Measurements from ENCODE around the gene PLCXD3. TPM values are rescaled to one million over a fixed set of nuclear protein-coding genes. Genes with fewer than 3 reads are reported as not detected.

Gene PLCXD3
- 10 to 100 TPM in 1 of 4 donors, 1 to 10 TPM in 3; 1.3 to 10.9 (median 2.5) TPM for total RNA-seq

- Histone ChIP-seq H3K27ac (no peak within 1 kb of the TSS), H3K27me3 (no peaks in the 10 kb centered on the region), H3K4me3 (replicated peaks in 1 of 3) (peak within 1 kb of the TSS in 2 of 3 donors; percentile 6 to 28), H3K36me3 (no peaks in the 10 kb centered on the region), H3K9me3 (no peaks in the 10 kb centered on the region), H3K4me1 (no peaks in the 10 kb centered on the region)
- intact Hi-C loops (cut with DNase I): no loop called here
- DNase-seq: no peak
- TF ChIP-seq CTCF (IDR thresholded peaks at IDR 0.05): no peak
- no peak for TF ChIP-seq POLR2A (IDR thresholded peaks at IDR 0.05)
- 1 to 2% methylated on average over 28 to 33 of the region's 41 CpGs for WGBS, 2 donors
Measured at GRCh38 chr5:41510176-41510831, at the start of gene PLCXD3. Gene PLCXD3 (minus strand): TSS chr5:41510601. CDS start chr5:41510526, 75 bp downstream.

- intact Hi-C loops (cut with DNase I): no loop called here
- WGBS, 2 donors: 60 to 80% methylated on average over 3 of the region's 3 CpGs
- H3K4me1 ChIP-seq: no peaks in the 10 kb centered on the region
- no peaks in the 10 kb centered on the region for H3K36me3 ChIP-seq
- no peak overlapping the region for H3K27ac ChIP-seq
- DNase-seq: no peak
- H3K4me3 ChIP-seq (replicated peaks in 1 of 3): no peak overlapping the region
- no peaks in the 10 kb centered on the region for H3K9me3 ChIP-seq
- no peak for TF ChIP-seq CTCF (IDR thresholded peaks at IDR 0.05)
- TF ChIP-seq POLR2A (IDR thresholded peaks at IDR 0.05): no peak
- H3K27me3 ChIP-seq: no peaks in the 10 kb centered on the region
Measured at GRCh38 chr5:41559184-41559583, 48.8 kb upstream of the PLCXD3 start.

- no peak for DNase-seq
- Histone ChIP-seq H3K27me3 (no peaks in the 10 kb centered on the region), H3K4me1 (no peaks in the 10 kb centered on the region), H3K36me3 (no peaks in the 10 kb centered on the region), H3K9me3 (no peaks in the 10 kb centered on the region), H3K4me3 (replicated peaks in 1 of 3) (no peak overlapping the region), H3K27ac (no peak overlapping the region)
- TF ChIP-seq POLR2A (IDR thresholded peaks at IDR 0.05): no peak
- TF ChIP-seq CTCF (IDR thresholded peaks at IDR 0.05): no peak
- intact Hi-C loops (cut with DNase I): no loop called here
- WGBS, 2 donors: 57 to 74% methylated on average over 1 of the region's 1 CpG
Measured at GRCh38 chr5:41558295-41558694, 47.9 kb upstream of the PLCXD3 start.

- no peak overlapping the region for H3K4me3 ChIP-seq (replicated peaks in 1 of 3)
- DNase-seq: no peak
- no peaks in the 10 kb centered on the region for H3K36me3 ChIP-seq
- H3K27me3 ChIP-seq: no peaks in the 10 kb centered on the region
- no peaks in the 10 kb centered on the region for H3K9me3 ChIP-seq
- 90 to 92% methylated on average over 1 of the region's 1 CpG for WGBS, 2 donors
- H3K27ac ChIP-seq: no peak overlapping the region
- no peaks in the 10 kb centered on the region for H3K4me1 ChIP-seq
- TF ChIP-seq CTCF (IDR thresholded peaks at IDR 0.05) (no peak), POLR2A (IDR thresholded peaks at IDR 0.05) (no peak)
- intact Hi-C loops (cut with DNase I): no loop called here
Measured at GRCh38 chr5:41547991-41548390, 37.6 kb upstream of the PLCXD3 start.

GRCh38 chr5:41542183-41542582 lies 31.8 kb upstream of the PLCXD3 start:
- no peak for DNase-seq
- no peaks in the 10 kb centered on the region for H3K36me3 ChIP-seq
- H3K27ac ChIP-seq: no peak overlapping the region
- H3K4me1 ChIP-seq: no peaks in the 10 kb centered on the region
- intact Hi-C loops (cut with DNase I): no loop called here
- TF ChIP-seq POLR2A (IDR thresholded peaks at IDR 0.05) (no peak), CTCF (IDR thresholded peaks at IDR 0.05) (no peak)
- no peaks in the 10 kb centered on the region for H3K9me3 ChIP-seq
- no peak overlapping the region for H3K4me3 ChIP-seq (replicated peaks in 1 of 3)
- H3K27me3 ChIP-seq: no peaks in the 10 kb centered on the region
